Eye (tissue), 1 donor: Measurements from ENCODE around the gene ZRANB1.
A peak's percentile ranks its signal among the peaks of the same experiment; 100 is the strongest.
"Not testable (repeated sequence)": the region's sequence is repeated elsewhere in the genome, so short reads cannot be mapped to it uniquely, and the experiment has no call there.

Source experiments
- DNase-seq: peaks from one replicate; pipeline ENCODE4 v3.0.0-alpha.2; 2015

ZRANB1 gene

GRCh38 chr10:124967255-124967654, 25.3 kb downstream of the ZRANB1 start:
- no peak for DNase-seq

GRCh38 chr10:124971276-124971675, 29.4 kb downstream of the ZRANB1 start:
- DNase-seq, result no peak

- DNase-seq, result no peak
These were observed 30.7 kb downstream of the ZRANB1 start for GRCh38 chr10:124972637-124973036.

- DNase-seq, result no peak
These were observed 32.2 kb downstream of the ZRANB1 start for GRCh38 chr10:124974131-124974530.

GRCh38 chr10:124975977-124976514, 34.1 kb downstream of the ZRANB1 start:
- no peak for DNase-seq

- DNase-seq, result no peak
These were observed 35.2 kb downstream of the ZRANB1 start for GRCh38 chr10:124977161-124977560.

GRCh38 chr10:124977648-124978375, 35.9 kb downstream of the ZRANB1 start:
- DNase-seq, result peak; percentile 31

GRCh38 chr10:124978376-124978725, 36.4 kb downstream of the ZRANB1 start:
- DNase-seq, result no peak

GRCh38 chr10:124983321-124983720, 41.4 kb downstream of the ZRANB1 start:
- DNase-seq, result no peak

- DNase-seq, result no peak
These were observed 42.5 kb downstream of the ZRANB1 start for GRCh38 chr10:124984376-124984775.

- DNase-seq, result no peak
These were observed 43.2 kb downstream of the ZRANB1 start for GRCh38 chr10:124985162-124985561.

GRCh38 chr10:124987788-124988187, 45.9 kb downstream of the ZRANB1 start:
- DNase-seq, result no peak

GRCh38 chr10:124988753-124989152, 46.8 kb downstream of the ZRANB1 start:
- DNase-seq, result not testable (repeated sequence)

GRCh38 chr10:124989526-124989925, 47.6 kb downstream of the ZRANB1 start:
- DNase-seq, result no peak

GRCh38 chr10:124990671-124991625, 49.0 kb downstream of the ZRANB1 start:
- no peak for DNase-seq

- no peak for DNase-seq
These were observed 49.9 kb downstream of the ZRANB1 start for GRCh38 chr10:124991835-124992234.

- peak; percentile 82 for DNase-seq
These were observed 50.8 kb downstream of the ZRANB1 start for GRCh38 chr10:124992462-124993344.

- no peak for DNase-seq
These were observed 51.4 kb downstream of the ZRANB1 start for GRCh38 chr10:124993345-124993708.

- no peak for DNase-seq
These were observed 52.0 kb downstream of the ZRANB1 start for GRCh38 chr10:124993736-124994451.

GRCh38 chr10:124994573-124995473, 52.9 kb downstream of the ZRANB1 start:
- no peak for DNase-seq

- no peak for DNase-seq
These were observed 53.7 kb downstream of the ZRANB1 start for GRCh38 chr10:124995605-124996004.
